K562 (cell line): ENCODE data around the gene CLCC1. TPM values are rescaled to one million over a fixed set of nuclear protein-coding genes. Genes with fewer than 3 reads are reported as not detected.

Experiments used
- ATAC-seq: fragments of 200-7000 bp; cut with Tn5 transposase; 3 replicates; pipeline ENCODE4 v1.9.1; 2020; ENCODE audit warnings: moderate library complexity
- BruUV-seq: library from RNA; stranded (reverse); fragments of 400-500 nt; replicated peaks from 2 replicates; lab custom pipeline; 2021; lab: Mats Ljungman, UMichigan
- CTCF ChIA-PET: fragments of 300-600 bp; formaldehyde crosslinking; extraction: SDS; loops from one replicate; lab custom pipeline; 2021; ENCODE audit warnings: low intra/inter-chr PET ratio; lab: Yijun Ruan, JAX
- POLR2A ChIA-PET: fragments of 300-600, 350-650 bp; sonication (Branson Sonifier 250); formaldehyde crosslinking; extraction: SDS; loops from one replicate; lab custom pipeline; 2021; ENCODE audit warnings: antibody characterized with exemption, inconsistent platforms; lab: Yijun Ruan, JAX
- DNase-seq, 4 experiments: peaks; one replicate each; pipeline versions ENCODE4 v3.0.0 to v3.0.0-alpha.2; 2011 to 2018; ENCODE audit warnings: low spot score in 3 of 4, mixed read lengths in 3 of 4; ENCODE audit errors: extremely low read depth in 1 of 4
- FAIRE-seq: peaks from 2 replicates; lab custom pipeline; 2011; peaks lifted over from hg19 to GRCh38; lab: Jason Lieb, UNC
- H2AFZ ChIP-seq: 2 replicates; pipeline ENCODE4 v1.6.0; 2011; ENCODE audit warnings: low read depth, low read length, control low read depth, inconsistent platforms
- H3K27ac ChIP-seq: fragments of 200-600 bp; 3 replicates; pipeline ENCODE4 v1.8.0; 2011; ENCODE audit warnings: low read depth, mild to moderate bottlenecking, control low read depth, inconsistent platforms, low read length, moderate library complexity, mixed read lengths; ENCODE audit errors: extremely low read depth
- H3K27me3 ChIP-seq, 2 experiments: fragments of 300-600 bp in 1 of 2; 2 replicates in 1 of 2; 3 replicates in 1 of 2; pipeline versions ENCODE4 v1.6.0 to v1.8.0; 2011; ENCODE audit warnings: inconsistent platforms in 2 of 2, low read length in 2 of 2, mild to moderate bottlenecking in 1 of 2, mixed read lengths in 1 of 2, moderate library complexity in 1 of 2; ENCODE audit not compliant: control insufficient read depth in 2 of 2, insufficient read depth in 2 of 2
- H3K36me3 ChIP-seq: fragments of 300-600 bp; 3 replicates; pipeline ENCODE4 v1.8.0; 2011; ENCODE audit warnings: mild to moderate bottlenecking, low read length, inconsistent platforms; ENCODE audit not compliant: control insufficient read depth, insufficient read depth
- H3K4me1 ChIP-seq, 2 experiments: fragments of 200-600 bp in 1 of 2; replicated peaks in 1 of 2; 2 replicates in 1 of 2; 3 replicates in 1 of 2; pipeline versions ENCODE4 v1.5.1 to v1.8.0; 2011; ENCODE audit warnings: inconsistent platforms in 2 of 2, low read length in 2 of 2, mild to moderate bottlenecking in 1 of 2, mixed read lengths in 1 of 2, moderate library complexity in 1 of 2; ENCODE audit not compliant: control insufficient read depth in 2 of 2, insufficient read depth in 2 of 2
- H3K4me2 ChIP-seq: 2 replicates; pipeline ENCODE4 v1.6.1; 2011; ENCODE audit warnings: low read length, control low read depth, inconsistent platforms, mixed read lengths; ENCODE audit not compliant: insufficient read depth
- H3K4me3 ChIP-seq: fragments of 200-600 bp; sonication (generic), shearing (Covaris generic); 2 replicates; pipeline ENCODE4 v1.5.1; 2016; ENCODE audit warnings: control low read depth, inconsistent platforms
- H3K79me2 ChIP-seq: fragments of 200-600 bp; 3 replicates; pipeline ENCODE4 v1.8.0; 2011; ENCODE audit warnings: low read length, inconsistent platforms; ENCODE audit not compliant: control insufficient read depth, insufficient read depth
- H3K9ac ChIP-seq, 2 experiments: 2 replicates each; pipeline versions ENCODE4 v1.6.0 to v1.6.1; 2011; ENCODE audit warnings: low read depth in 2 of 2, low read length in 2 of 2, control low read depth in 1 of 2, inconsistent platforms in 1 of 2, mild to moderate bottlenecking in 1 of 2, mixed read lengths in 1 of 2; ENCODE audit not compliant: insufficient read depth in 1 of 2
- H3K9me1 ChIP-seq: one replicate; pipeline ENCODE4 v1.6.0; 2011; ENCODE audit warnings: inconsistent platforms, mild to moderate bottlenecking, low read length, moderate library complexity; ENCODE audit not compliant: control insufficient read depth, insufficient read depth
- H3K9me3 ChIP-seq: replicated peaks from 2 replicates; pipeline ENCODE4 v1.5.1; 2011; ENCODE audit warnings: low read depth, low read length, inconsistent platforms; ENCODE audit not compliant: control insufficient read depth, insufficient read depth
- H4K20me1 ChIP-seq: replicated peaks from 2 replicates; pipeline ENCODE4 v1.6.1; 2011; ENCODE audit warnings: low read length, inconsistent platforms, mixed read lengths; ENCODE audit not compliant: control insufficient read depth, insufficient read depth
- C11orf30 ChIP-seq: fragments of 450-650 bp; IDR thresholded peaks from 2 replicates; pipeline ENCODE4 v1.6.1; 2016; ENCODE audit warnings: low read depth, mild to moderate bottlenecking
- ID3 ChIP-seq, 2 experiments: fragments of 250-450 bp in 1 of 2; fragments of 450-650 bp in 1 of 2; sonication (Bioruptor Pico) in 1 of 2; IDR thresholded peaks; 2 replicates each; pipeline versions ENCODE4 v1.6.1 to v1.8.0; 2016 to 2021; ENCODE audit warnings: mild to moderate bottlenecking in 2 of 2, moderate library complexity in 2 of 2, missing compliant biosample characterization in 1 of 2, missing genetic modification characterization in 1 of 2
- MTA2 ChIP-seq: fragments of 450-650 bp; IDR thresholded peaks from 2 replicates; pipeline ENCODE4 v1.6.1; 2016; ENCODE audit warnings: low read depth
- TBL1XR1 ChIP-seq, 2 experiments: IDR thresholded peaks; 2 replicates each; pipeline ENCODE4 v1.6.1; 2012; ENCODE audit warnings: improper control_type of control experiment in 2 of 2, low read length in 2 of 2, mild to moderate bottlenecking in 1 of 2
- TBP ChIP-seq: optimal IDR thresholded peaks from 2 replicates; pipeline ENCODE3; 2011; ENCODE audit warnings: low read depth, low read length, improper control_type of control experiment
- ZFPM2 ChIP-seq: fragments of 250-450 bp; sonication (Bioruptor Pico); IDR thresholded peaks from 2 replicates; pipeline ENCODE4 v1.5.1; 2022; ENCODE audit warnings: mild to moderate bottlenecking
- WGBS: fragments of 100-300 bp; shearing (Covaris generic); methylation state at CpG from one replicate; pipeline ENCODE4 v1.1.6; 2016; ENCODE audit warnings: low coverage, mixed read lengths; ENCODE audit not compliant: insufficient coverage; ENCODE audit errors: missing lambda C conversion rate; 5-methylcytosine and 5-hydroxymethylcytosine counted together
- in situ Hi-C: fragments of 300-500 bp; cut with MboI; formaldehyde crosslinking; loops from 4 replicates; pipeline ENCODE4 v1.15.0; 2018; ENCODE audit warnings: inconsistent platforms, mixed read lengths
- intact Hi-C: fragments of 100-400 bp; cut with micrococcal nuclease; formaldehyde crosslinking; loops from 2 replicates; pipeline ENCODE4 v1.14.2; 2022
- polyA plus RNA-seq, 8 experiments: library from polyadenylated mRNA; depleted of rRNA in 4 of 8; stranded (reverse) in 5 of 8; unstranded in 3 of 8; fragments of >200 nt; fragmentation: Nextera tagmentation in 2 of 8; fragmentation: Illumina TruSeq in 1 of 8; extraction: Ambion mirVana in 2 of 8; extraction: Trizol in 1 of 8; gene quantifications; 2 replicates each; pipeline versions ENCODE4 v1.2.1 to v1.2.3, GENCODE V29; 2011 to 2014; ENCODE audit warnings: inconsistent platforms in 1 of 8, missing spikeins in 1 of 8
- total RNA-seq, 7 experiments: library from RNA; depleted of rRNA in 6 of 7; stranded (reverse); fragments of >200 nt in 6 of 7; fragmentation: Illumina TruSeq in 2 of 7; extraction: Trizol in 2 of 7; gene quantifications; 2 replicates each; pipeline versions ENCODE4 v1.2.1 to v1.2.3, GENCODE V29; 2011 to 2021; ENCODE audit warnings: low replicate concordance in 1 of 7

The CLCC1 gene
- total and polyA plus RNA-seq, 9 of the 15 experiments (the other 6 are each of a cell fraction or from before 2014, with no cell fraction given) = 28.8 to 63.4 (median 40.4) TPM

- Histone ChIP-seq H4K20me1 (peaks cover 6% of the 10 kb centered on the region), H3K4me2 (no peak overlapping the region), H3K4me3 (no peak overlapping the region), H3K9me1 (no peaks in the 10 kb centered on the region), H3K36me3 (peaks cover 64% of the 10 kb centered on the region), H2AFZ (no peak overlapping the region), H3K27ac (no peak overlapping the region), H3K4me1 (no peaks in the 10 kb centered on the region), H3K27me3 (no peaks in the 10 kb centered on the region), H3K9me3 (no peaks in the 10 kb centered on the region), H3K79me2 (peaks cover 55% of the 10 kb centered on the region), H3K9ac (no peak overlapping the region)
- no peak for ATAC-seq
- DNase-seq = no peak
- no peak for FAIRE-seq
- in situ Hi-C loops (no loop called here), intact Hi-C loops (no loop called here)
- 89% methylated on average over 6 of the region's 6 CpGs for WGBS
- TF ChIP-seq ID3 (CRISPR knock-in tag; IDR thresholded peaks at IDR 0.05) (no peak), ID3 (tag; IDR thresholded peaks at IDR 0.05) (no peak), TBL1XR1 (IDR thresholded peaks at IDR 0.05; ENCODE audit: low read length in 2 of 2) (no peak), TBP (no peak), C11orf30 (no peak), MTA2 (no peak), ZFPM2 (no peak)
- CTCF ChIA-PET = no interaction called here
- POLR2A ChIA-PET = interaction anchor here (0.6 to 3.1 kb wide), 7 partner anchors 9 to 183 kb away, joined by 3 to 20 read pairs (median 3); partner anchors contain the start of genes CLCC1 and TMEM167B
- no TSS peak for BruUV-seq
These were observed 15.3 kb downstream of the CLCC1 start for GRCh38 chr1:108947871-108948525.
